ENCODE data around the gene LSM12. TPM values are rescaled to one million over a fixed set of nuclear protein-coding genes. Genes with fewer than 3 reads are reported as not detected.

Gene LSM12
- total RNA-seq, 4 donors from 2014 or later, result 33.3 to 53.0 (median 41.1) TPM

DNA sequence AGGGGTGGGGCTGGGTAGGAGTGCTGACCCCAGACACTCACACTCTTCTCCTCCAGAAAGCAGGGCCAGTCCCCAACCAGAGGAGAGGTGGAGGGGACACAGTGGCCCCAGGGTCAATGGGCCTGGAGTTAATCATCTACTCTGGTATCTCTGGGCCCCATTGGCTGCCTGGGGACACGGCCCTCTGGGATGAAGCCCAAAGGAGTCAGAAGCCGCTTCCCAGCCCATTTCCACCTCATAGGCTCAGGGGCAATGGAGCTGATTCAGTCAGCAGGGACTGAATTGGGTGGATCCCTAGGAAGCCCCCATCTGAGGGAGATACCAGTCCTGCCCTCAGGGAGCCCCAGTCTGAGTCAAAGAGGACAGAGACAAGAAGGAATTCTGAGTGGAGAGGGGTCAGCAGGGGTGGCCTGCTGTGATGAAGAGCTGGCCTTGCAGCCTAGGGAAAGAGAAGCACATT, 65.0 kb downstream of the LSM12 start:
- WGBS, 2 donors (ENCODE audit: low coverage in 1 of 2), result no CpG with 5 or more reads among the region's 2 CpGs
- Histone ChIP-seq H3K4me1 (peaks cover 0 to 24% (median 18%) of the 10 kb centered on the region in 3 donors), H3K9me3 (no peaks in the 10 kb centered on the region), H3K27ac (no peak overlapping the region), H3K36me3 (no peaks in the 10 kb centered on the region), H3K27me3 (peaks cover 49% of the 10 kb centered on the region), H3K4me3 (no peak overlapping the region)
- TF ChIP-seq EP300 (IDR thresholded peaks at IDR 0.05) (no peak), POLR2A (IDR thresholded peaks at IDR 0.05) (no peak), POLR2AphosphoS5 (IDR thresholded peaks at IDR 0.05) (no peak)
- TF ChIP-seq, protein P1, sequence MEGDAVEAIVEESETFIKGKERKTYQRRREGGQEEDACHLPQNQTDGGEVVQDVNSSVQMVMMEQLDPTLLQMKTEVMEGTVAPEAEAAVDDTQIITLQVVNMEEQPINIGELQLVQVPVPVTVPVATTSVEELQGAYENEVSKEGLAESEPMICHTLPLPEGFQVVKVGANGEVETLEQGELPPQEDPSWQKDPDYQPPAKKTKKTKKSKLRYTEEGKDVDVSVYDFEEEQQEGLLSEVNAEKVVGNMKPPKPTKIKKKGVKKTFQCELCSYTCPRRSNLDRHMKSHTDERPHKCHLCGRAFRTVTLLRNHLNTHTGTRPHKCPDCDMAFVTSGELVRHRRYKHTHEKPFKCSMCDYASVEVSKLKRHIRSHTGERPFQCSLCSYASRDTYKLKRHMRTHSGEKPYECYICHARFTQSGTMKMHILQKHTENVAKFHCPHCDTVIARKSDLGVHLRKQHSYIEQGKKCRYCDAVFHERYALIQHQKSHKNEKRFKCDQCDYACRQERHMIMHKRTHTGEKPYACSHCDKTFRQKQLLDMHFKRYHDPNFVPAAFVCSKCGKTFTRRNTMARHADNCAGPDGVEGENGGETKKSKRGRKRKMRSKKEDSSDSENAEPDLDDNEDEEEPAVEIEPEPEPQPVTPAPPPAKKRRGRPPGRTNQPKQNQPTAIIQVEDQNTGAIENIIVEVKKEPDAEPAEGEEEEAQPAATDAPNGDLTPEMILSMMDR (IDR thresholded peaks at IDR 0.05), result no peak
- no peak for ATAC-seq

DNA sequence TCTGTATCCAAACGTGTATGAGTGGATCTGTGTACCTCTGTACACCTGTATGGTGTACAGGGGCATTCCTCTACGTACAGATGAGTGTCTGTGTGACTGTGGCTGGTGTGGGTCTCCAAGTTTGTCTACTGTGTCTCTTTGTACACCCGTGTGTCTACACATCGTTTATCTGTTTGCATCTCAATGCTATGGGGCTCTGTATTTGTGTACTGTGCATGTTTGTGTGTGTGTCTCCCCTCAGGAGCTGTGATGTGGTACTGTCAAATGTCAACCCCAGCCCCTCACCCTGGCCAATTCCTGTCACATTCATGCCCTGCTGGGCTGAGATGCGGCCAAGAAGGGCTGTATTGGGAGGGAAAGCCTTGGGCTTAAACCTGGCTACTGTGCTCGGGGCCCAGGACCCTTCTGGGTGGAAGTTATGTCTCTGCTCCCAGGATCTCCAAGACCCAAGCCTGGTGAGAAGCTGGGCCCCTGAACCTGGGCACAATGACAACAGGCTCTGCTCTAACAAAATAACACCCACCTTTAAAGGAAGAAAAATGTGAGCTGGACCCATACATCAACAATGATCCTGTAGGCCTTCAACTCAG, 65.5 kb downstream of the LSM12 start:
- no peak for ATAC-seq
- 65 to 75% methylated on average over 2 to 4 of the region's 6 CpGs for WGBS, 2 donors (ENCODE audit: low coverage in 1 of 2)
- no peak overlapping the region for H3K4me3 ChIP-seq
- H3K27ac ChIP-seq, result no peak overlapping the region
- peaks cover 0 to 19% (median 14%) of the 10 kb centered on the region in 3 donors for H3K4me1 ChIP-seq
- H3K27me3 ChIP-seq, result peaks cover 43% of the 10 kb centered on the region
- H3K9me3 ChIP-seq, result no peaks in the 10 kb centered on the region
- H3K36me3 ChIP-seq, result no peaks in the 10 kb centered on the region
- TF ChIP-seq POLR2AphosphoS5 (IDR thresholded peaks at IDR 0.05) (no peak), POLR2A (IDR thresholded peaks at IDR 0.05) (no peak), EP300 (IDR thresholded peaks at IDR 0.05) (no peak)
- TF ChIP-seq, protein P1 (IDR thresholded peaks at IDR 0.05), result no peak

DNA sequence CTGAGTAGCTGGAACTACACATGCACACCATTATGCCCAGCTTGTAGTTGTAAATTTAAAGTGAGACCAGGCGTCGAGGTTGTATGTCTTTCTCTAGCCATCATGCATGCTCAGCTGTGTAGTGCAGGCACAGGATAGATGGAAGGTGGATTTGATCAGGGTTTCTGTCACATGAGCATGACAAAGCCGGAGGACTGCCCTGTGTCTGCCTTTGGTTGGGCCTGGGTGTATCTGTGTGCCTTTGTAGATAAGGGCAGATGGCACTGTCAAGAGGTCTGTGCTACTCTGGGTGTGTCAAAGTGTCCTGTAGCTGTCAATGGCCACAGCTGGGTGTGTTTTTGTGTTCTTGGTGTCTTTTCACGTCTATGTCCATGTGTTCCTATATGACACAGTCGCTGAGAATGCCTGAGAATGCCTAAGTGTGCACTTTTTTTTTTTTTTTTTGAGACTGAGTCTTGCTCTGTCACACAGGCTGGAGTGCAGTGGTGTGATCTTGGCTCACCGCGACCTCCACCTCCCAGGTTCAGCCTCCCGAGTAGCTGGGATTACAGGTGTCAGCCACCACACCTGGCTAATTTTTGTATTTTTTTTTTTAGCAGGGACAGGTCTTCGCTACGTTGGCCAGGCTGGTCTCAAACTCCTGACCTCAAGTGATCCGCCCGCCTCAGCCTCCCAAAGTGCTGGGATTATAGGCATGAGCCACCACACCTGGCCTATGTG, 66.2 kb downstream of the LSM12 start:
- TF ChIP-seq POLR2A (IDR thresholded peaks at IDR 0.05) (no peak), POLR2AphosphoS5 (IDR thresholded peaks at IDR 0.05) (no peak), EP300 (IDR thresholded peaks at IDR 0.05) (no peak)
- TF ChIP-seq, protein P1 (IDR thresholded peaks at IDR 0.05), result no peak
- Histone ChIP-seq H3K9me3 (no peaks in the 10 kb centered on the region), H3K27ac (no peak overlapping the region), H3K4me1 (peaks cover 0 to 12% (median 7%) of the 10 kb centered on the region in 3 donors), H3K4me3 (no peak overlapping the region), H3K36me3 (no peaks in the 10 kb centered on the region), H3K27me3 (peaks cover 37% of the 10 kb centered on the region)
- 81 to 92% methylated on average over 4 to 10 of the region's 12 CpGs for WGBS, 2 donors (ENCODE audit: low coverage in 1 of 2)
- ATAC-seq, result no peak

DNA sequence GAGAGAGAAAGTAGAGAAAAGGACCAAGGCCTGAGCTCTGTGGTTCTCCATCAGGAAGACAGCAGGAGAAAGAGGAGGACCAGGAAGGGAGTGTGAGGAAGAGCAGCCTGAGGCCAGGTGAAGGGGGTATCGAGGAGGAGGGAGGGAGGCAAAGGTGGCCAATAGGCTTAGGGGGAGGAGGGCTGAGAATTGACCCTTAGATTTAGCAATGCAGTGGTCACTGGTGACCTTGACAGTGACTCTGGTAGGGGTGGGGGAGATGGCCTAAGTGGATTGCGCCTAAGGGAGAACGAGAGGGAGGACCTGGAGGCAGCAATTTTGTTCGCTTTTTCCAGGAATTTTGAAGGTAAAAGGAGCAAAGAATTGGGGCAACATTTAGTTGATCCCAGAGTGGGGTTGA, 67.4 kb downstream of the LSM12 start:
- Histone ChIP-seq H3K4me3 (no peak overlapping the region), H3K9me3 (no peaks in the 10 kb centered on the region), H3K36me3 (no peaks in the 10 kb centered on the region), H3K27ac (no peak overlapping the region), H3K27me3 (peaks cover 24% of the 10 kb centered on the region), H3K4me1 (peaks cover 0 to 13% (median 4%) of the 10 kb centered on the region in 3 donors)
- TF ChIP-seq POLR2AphosphoS5 (IDR thresholded peaks at IDR 0.05), result no peak
- no peak for TF ChIP-seq POLR2A (IDR thresholded peaks at IDR 0.05)
- no peak for TF ChIP-seq EP300 (IDR thresholded peaks at IDR 0.05)
- TF ChIP-seq, protein P1 (IDR thresholded peaks at IDR 0.05), result no peak
- no peak for ATAC-seq
- WGBS, 2 donors (ENCODE audit: low coverage in 1 of 2), result 86 to 87% methylated on average over 4 of the region's 4 CpGs
